PC-9 (cell line): ENCODE data around the gene IGFBP1.

Source experiments
- CTCF ChIP-seq: fragments of 200-600 bp; sonication (generic); conservative IDR thresholded peaks from 2 replicates; pipeline ENCODE4 v1.6.1; 2017; ENCODE audit warnings: mixed run types, antibody characterized with exemption, mild to moderate bottlenecking, moderate library complexity
- EZH2 ChIP-seq: fragments of 200-600 bp; sonication (generic); IDR thresholded peaks from 2 replicates; pipeline ENCODE4 v1.8.0; 2017; ENCODE audit warnings: antibody characterized with exemption, low read depth

GRCh38 chr7:45881280-45881758, 7.0 kb upstream of the IGFBP1 start:
- TF ChIP-seq CTCF (no peak), EZH2 (no peak)
